ENCODE data around the gene SH3YL1. TPM values are rescaled to one million over a fixed set of nuclear protein-coding genes. Genes with fewer than 3 reads are reported as not detected.

The SH3YL1 gene
- total and polyA plus RNA-seq, 4 donors = 6.4 to 19.2 (median 13.9) TPM

GRCh38 chr2:248724-249123 lies 15.1 kb downstream of the SH3YL1 start:
- peaks cover 0 to 4% (median 2%) of the 10 kb centered on the region in 4 donors for H3K36me3 ChIP-seq (ENCODE audit: control insufficient read depth in 4 of 4, insufficient read depth in 3 of 4, low read depth in 1 of 4, low read length in 3 of 4)
- DNase-seq (ENCODE audit: low spot score) = no peak
- no peak overlapping the region for H3K9ac ChIP-seq (ENCODE audit: low read depth in 1 of 2, low read length in 2 of 2)
- no peaks in the 10 kb centered on the region for H3K27me3 ChIP-seq (ENCODE audit: control insufficient read depth in 4 of 4, insufficient read depth in 4 of 4, low read length in 3 of 4)
- no peak overlapping the region for H3K4me3 ChIP-seq (ENCODE audit: low read depth in 1 of 3, low read length in 3 of 3)
- TF ChIP-seq RXRA (IDR thresholded peaks at IDR 0.05) (no peak), ATF3 (IDR thresholded peaks at IDR 0.05) (no peak)
- no peaks in the 10 kb centered on the region for H3K4me1 ChIP-seq (ENCODE audit: control insufficient read depth in 4 of 4, insufficient read depth in 4 of 4, low read length in 3 of 4)
- no peaks in the 10 kb centered on the region for H3K9me3 ChIP-seq (ENCODE audit: control insufficient read depth in 4 of 4, low read length in 3 of 4)
- no peak overlapping the region for H3K27ac ChIP-seq (ENCODE audit: low read depth in 1 of 2, low read length in 2 of 2)
- WGBS = 89% methylated on average over 2 of the region's 2 CpGs

GRCh38 chr2:246489-247144 lies 17.2 kb downstream of the SH3YL1 start:
- Histone ChIP-seq H3K9ac (ENCODE audit: low read depth in 1 of 2, low read length in 2 of 2) (no peak overlapping the region), H3K27me3 (ENCODE audit: control insufficient read depth in 4 of 4, insufficient read depth in 4 of 4, low read length in 3 of 4) (no peaks in the 10 kb centered on the region), H3K27ac (ENCODE audit: low read depth in 1 of 2, low read length in 2 of 2) (no peak overlapping the region), H3K9me3 (ENCODE audit: control insufficient read depth in 4 of 4, low read length in 3 of 4) (no peaks in the 10 kb centered on the region), H3K36me3 (ENCODE audit: control insufficient read depth in 4 of 4, insufficient read depth in 3 of 4, low read depth in 1 of 4, low read length in 3 of 4) (peaks cover 0 to 10% (median 2%) of the 10 kb centered on the region in 4 donors), H3K4me1 (ENCODE audit: control insufficient read depth in 4 of 4, insufficient read depth in 4 of 4, low read length in 3 of 4) (no peaks in the 10 kb centered on the region), H3K4me3 (ENCODE audit: low read depth in 1 of 3, low read length in 3 of 3) (no peak overlapping the region)
- 60% methylated on average over 6 of the region's 6 CpGs for WGBS
- peak; percentile 29 for TF ChIP-seq MAX (IDR thresholded peaks at IDR 0.05)
- TF ChIP-seq GABPA (IDR thresholded peaks at IDR 0.05 in 1 of 2, conservative IDR thresholded peaks at IDR 0.05 in 1 of 2) = no peak
- no peak for TF ChIP-seq JUND (IDR thresholded peaks at IDR 0.05)
- TF ChIP-seq YY1 (IDR thresholded peaks at IDR 0.05) = no peak
- TF ChIP-seq RXRA (IDR thresholded peaks at IDR 0.05) = no peak
- TF ChIP-seq EGR1 (IDR thresholded peaks at IDR 0.05; ENCODE audit: low read depth in 2 of 2) = peak in 1 of 2 donors; percentile 8
- peak; percentile 65 for TF ChIP-seq CTCF (IDR thresholded peaks at IDR 0.05; ENCODE audit: low read depth, low read length, missing input control)
- no peak for TF ChIP-seq NR2F2 (IDR thresholded peaks at IDR 0.05)
- peak; percentile 73 to 81 for TF ChIP-seq RAD21 (IDR thresholded peaks at IDR 0.05)
- TF ChIP-seq SP1 (IDR thresholded peaks at IDR 0.05) = no peak
- no peak for TF ChIP-seq TAF1 (conservative IDR thresholded peaks at IDR 0.05)
- DNase-seq (ENCODE audit: low spot score) = no peak

GRCh38 chr2:244547-244946 lies 19.3 kb downstream of the SH3YL1 start:
- Histone ChIP-seq H3K36me3 (ENCODE audit: control insufficient read depth in 4 of 4, insufficient read depth in 3 of 4, low read depth in 1 of 4, low read length in 3 of 4) (peaks cover 0 to 10% (median 3%) of the 10 kb centered on the region in 4 donors), H3K9ac (ENCODE audit: low read depth in 1 of 2, low read length in 2 of 2) (no peak overlapping the region), H3K4me1 (ENCODE audit: control insufficient read depth in 4 of 4, insufficient read depth in 4 of 4, low read length in 3 of 4) (no peaks in the 10 kb centered on the region), H3K9me3 (ENCODE audit: control insufficient read depth in 4 of 4, low read length in 3 of 4) (no peaks in the 10 kb centered on the region), H3K27ac (ENCODE audit: low read depth in 1 of 2, low read length in 2 of 2) (no peak overlapping the region), H3K27me3 (ENCODE audit: control insufficient read depth in 4 of 4, insufficient read depth in 4 of 4, low read length in 3 of 4) (no peaks in the 10 kb centered on the region), H3K4me3 (ENCODE audit: low read depth in 1 of 3, low read length in 3 of 3) (no peak overlapping the region)
- WGBS = 97% methylated on average over 7 of the region's 7 CpGs
- DNase-seq (ENCODE audit: low spot score) = no peak
- no peak for TF ChIP-seq GABPA (IDR thresholded peaks at IDR 0.05 in 1 of 2, conservative IDR thresholded peaks at IDR 0.05 in 1 of 2)
- TF ChIP-seq NR2F2 (IDR thresholded peaks at IDR 0.05) = no peak
- no peak for TF ChIP-seq RXRA (IDR thresholded peaks at IDR 0.05)
- no peak for TF ChIP-seq ZBTB33 (IDR thresholded peaks at IDR 0.05)
- no peak for TF ChIP-seq HNF4G (IDR thresholded peaks at IDR 0.05)
- TF ChIP-seq TAF1 (conservative IDR thresholded peaks at IDR 0.05) = no peak
- TF ChIP-seq SP1 (IDR thresholded peaks at IDR 0.05) = no peak
- no peak for TF ChIP-seq REST (IDR thresholded peaks at IDR 0.05)
- no peak for TF ChIP-seq CTCF (IDR thresholded peaks at IDR 0.05; ENCODE audit: low read depth, low read length, missing input control)
- no peak for TF ChIP-seq YY1 (IDR thresholded peaks at IDR 0.05)
- TF ChIP-seq HNF4A (conservative IDR thresholded peaks at IDR 0.05) = no peak
- TF ChIP-seq EGR1 (IDR thresholded peaks at IDR 0.05; ENCODE audit: low read depth in 2 of 2) = no peak
- no peak for TF ChIP-seq FOXA2 (IDR thresholded peaks at IDR 0.05)

Measured in liver (tissue), 9 donors.